C4-2B (cell line): ENCODE data around the gene NBPF12.
"Not testable (repeated sequence)": the region's sequence is repeated elsewhere in the genome, so short reads cannot be mapped to it uniquely, and the experiment has no call there.

ENCODE experiments used
- ZFX ChIP-seq: fragments of 450-650 bp; IDR thresholded peaks from 2 replicates; pipeline ENCODE4 v1.6.1; 2017
- TF ChIP-seq, protein P1 (sequence below): fragments of 450-650 bp; conservative IDR thresholded peaks from 2 replicates; pipeline ENCODE4 v1.5.1; 2017; ENCODE audit warnings: mild to moderate bottlenecking

- TF ChIP-seq, protein P1, sequence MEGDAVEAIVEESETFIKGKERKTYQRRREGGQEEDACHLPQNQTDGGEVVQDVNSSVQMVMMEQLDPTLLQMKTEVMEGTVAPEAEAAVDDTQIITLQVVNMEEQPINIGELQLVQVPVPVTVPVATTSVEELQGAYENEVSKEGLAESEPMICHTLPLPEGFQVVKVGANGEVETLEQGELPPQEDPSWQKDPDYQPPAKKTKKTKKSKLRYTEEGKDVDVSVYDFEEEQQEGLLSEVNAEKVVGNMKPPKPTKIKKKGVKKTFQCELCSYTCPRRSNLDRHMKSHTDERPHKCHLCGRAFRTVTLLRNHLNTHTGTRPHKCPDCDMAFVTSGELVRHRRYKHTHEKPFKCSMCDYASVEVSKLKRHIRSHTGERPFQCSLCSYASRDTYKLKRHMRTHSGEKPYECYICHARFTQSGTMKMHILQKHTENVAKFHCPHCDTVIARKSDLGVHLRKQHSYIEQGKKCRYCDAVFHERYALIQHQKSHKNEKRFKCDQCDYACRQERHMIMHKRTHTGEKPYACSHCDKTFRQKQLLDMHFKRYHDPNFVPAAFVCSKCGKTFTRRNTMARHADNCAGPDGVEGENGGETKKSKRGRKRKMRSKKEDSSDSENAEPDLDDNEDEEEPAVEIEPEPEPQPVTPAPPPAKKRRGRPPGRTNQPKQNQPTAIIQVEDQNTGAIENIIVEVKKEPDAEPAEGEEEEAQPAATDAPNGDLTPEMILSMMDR = not testable (repeated sequence)
- peak; percentile 82 for TF ChIP-seq ZFX
These were observed at the start of gene NBPF12 for GRCh38 chr1:146938242-146938902.
